GM20000 (cell line): Measurements from ENCODE around the gene TMEM190.

Experiments
- DNase-seq: peaks from one replicate; pipeline ENCODE4 v3.0.0; 2012; ENCODE audit warnings: low spot score
- TF ChIP-seq, protein P1 (sequence below): IDR thresholded peaks from 2 replicates; pipeline ENCODE4 v1.5.1; 2012; ENCODE audit warnings: mild to moderate bottlenecking, control low read depth; ENCODE audit errors: extremely low read depth, missing control alignments

TMEM190 gene

DNA sequence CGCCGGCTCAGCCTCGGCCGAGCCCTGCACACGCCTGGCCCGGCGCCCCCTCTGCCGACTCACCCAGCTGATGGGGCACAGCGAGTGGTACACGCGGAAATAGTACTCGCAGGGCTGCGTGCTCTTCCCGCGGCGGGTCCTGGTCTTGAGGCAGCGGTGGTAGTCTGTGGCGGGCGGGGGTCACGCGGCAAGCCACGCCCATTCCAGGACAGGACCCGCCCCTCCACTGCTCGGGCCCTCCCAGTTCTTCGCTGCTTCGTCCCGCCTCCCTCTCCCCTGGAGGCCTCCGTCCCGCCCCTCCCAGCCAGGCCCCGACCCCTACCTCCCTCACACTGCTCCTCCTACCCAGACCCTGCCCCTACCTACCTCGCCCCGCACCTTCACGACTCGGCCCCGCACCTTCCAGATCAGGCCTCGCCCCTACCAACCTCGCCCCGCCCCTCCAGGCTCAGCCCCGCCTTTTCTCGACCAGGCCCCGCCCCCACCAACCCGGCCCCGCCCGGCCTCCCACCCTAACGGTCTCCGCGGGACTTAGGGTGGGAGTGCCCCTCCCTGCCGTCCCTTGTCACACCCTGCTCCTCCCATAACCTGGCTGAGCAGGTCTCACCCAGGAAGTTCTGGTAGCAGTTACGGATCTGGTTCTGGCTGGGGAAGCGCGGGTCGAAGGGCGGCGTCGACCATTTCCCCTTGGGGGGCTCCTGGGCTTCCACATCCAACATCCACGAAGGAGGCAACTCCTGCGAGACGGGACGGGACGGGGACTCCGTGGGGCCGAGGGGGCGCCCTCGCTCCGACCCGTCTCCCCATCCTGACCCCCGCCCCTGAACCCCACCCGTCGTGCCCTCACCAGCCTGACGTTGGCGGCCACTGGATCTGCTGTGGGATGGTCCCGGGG, 22.6 kb upstream of the TMEM190 start:
- DNase-seq = peak; percentile 89
- TF ChIP-seq, protein P1, sequence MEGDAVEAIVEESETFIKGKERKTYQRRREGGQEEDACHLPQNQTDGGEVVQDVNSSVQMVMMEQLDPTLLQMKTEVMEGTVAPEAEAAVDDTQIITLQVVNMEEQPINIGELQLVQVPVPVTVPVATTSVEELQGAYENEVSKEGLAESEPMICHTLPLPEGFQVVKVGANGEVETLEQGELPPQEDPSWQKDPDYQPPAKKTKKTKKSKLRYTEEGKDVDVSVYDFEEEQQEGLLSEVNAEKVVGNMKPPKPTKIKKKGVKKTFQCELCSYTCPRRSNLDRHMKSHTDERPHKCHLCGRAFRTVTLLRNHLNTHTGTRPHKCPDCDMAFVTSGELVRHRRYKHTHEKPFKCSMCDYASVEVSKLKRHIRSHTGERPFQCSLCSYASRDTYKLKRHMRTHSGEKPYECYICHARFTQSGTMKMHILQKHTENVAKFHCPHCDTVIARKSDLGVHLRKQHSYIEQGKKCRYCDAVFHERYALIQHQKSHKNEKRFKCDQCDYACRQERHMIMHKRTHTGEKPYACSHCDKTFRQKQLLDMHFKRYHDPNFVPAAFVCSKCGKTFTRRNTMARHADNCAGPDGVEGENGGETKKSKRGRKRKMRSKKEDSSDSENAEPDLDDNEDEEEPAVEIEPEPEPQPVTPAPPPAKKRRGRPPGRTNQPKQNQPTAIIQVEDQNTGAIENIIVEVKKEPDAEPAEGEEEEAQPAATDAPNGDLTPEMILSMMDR = no peak

GRCh38 chr19:55354698-55355212, 21.9 kb upstream of the TMEM190 start, which contains the start of gene COX6B2:
Gene COX6B2, minus strand, starts transcription at chr19:55354719. Its CDS starts 198 bp downstream, at chr19:55354521.
- no peak for DNase-seq
- TF ChIP-seq, protein P1 = no peak

- TF ChIP-seq, protein P1 = no peak
- no peak for DNase-seq
These were observed 21.3 kb upstream of the TMEM190 start for GRCh38 chr19:55355213-55355821.

- TF ChIP-seq, protein P1 = no peak
- no peak for DNase-seq
These were observed 18.1 kb upstream of the TMEM190 start for GRCh38 chr19:55358493-55358892.

- TF ChIP-seq, protein P1 = no peak
- no peak for DNase-seq
These were observed 17.4 kb upstream of the TMEM190 start for GRCh38 chr19:55358943-55359908.

DNA sequence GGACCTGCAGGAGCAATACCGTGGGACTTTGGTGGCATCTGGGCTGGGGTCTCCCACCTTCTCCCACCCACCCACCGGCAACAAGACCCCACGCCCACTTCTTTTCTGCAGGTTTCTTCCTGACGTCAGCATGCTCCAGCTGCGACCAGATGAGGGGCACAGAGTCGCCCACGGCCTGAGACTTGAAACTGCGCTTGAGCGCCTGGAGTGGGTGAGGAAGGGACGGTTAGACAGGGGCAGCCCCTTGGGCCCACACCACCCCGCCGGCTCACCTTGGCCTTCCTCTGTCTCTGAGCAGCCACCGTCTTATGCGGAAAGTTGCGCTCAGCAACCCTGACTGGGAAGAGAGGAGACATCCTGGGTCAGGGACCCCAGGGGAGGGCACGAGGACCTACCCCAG, 15.7 kb upstream of the TMEM190 start:
- TF ChIP-seq, protein P1 = no peak

More for the DNA sequence above, 15.7 kb upstream of the TMEM190 start:
- DNase-seq = no peak
